ENCODE results near the gene VEPH1.

Gene VEPH1

GRCh38 chr3:157423337-157423736 is 79.9 kb downstream of the VEPH1 start:
- no peak for DNase-seq

- DNase-seq, result no peak
Observed at GRCh38 chr3:157420606-157421130, 82.5 kb downstream of the VEPH1 start.

- DNase-seq, result no peak
Observed at GRCh38 chr3:157418104-157418503, 85.1 kb downstream of the VEPH1 start.

GRCh38 chr3:157417247-157417646 is 86.0 kb downstream of the VEPH1 start:
- DNase-seq, result no peak

- DNase-seq, result no peak
Observed at GRCh38 chr3:157416347-157417087, 86.7 kb downstream of the VEPH1 start.

- no peak for DNase-seq
Observed at GRCh38 chr3:157414861-157415260, 88.4 kb downstream of the VEPH1 start.

- DNase-seq, result no peak
Observed at GRCh38 chr3:157412323-157412855, 90.8 kb downstream of the VEPH1 start.

GRCh38 chr3:157410945-157411344 is 92.3 kb downstream of the VEPH1 start:
- DNase-seq, result no peak

GRCh38 chr3:157409516-157409915 is 93.7 kb downstream of the VEPH1 start:
- no peak for DNase-seq

- no peak for DNase-seq
Observed at GRCh38 chr3:157408499-157409149, 94.6 kb downstream of the VEPH1 start.

GRCh38 chr3:157407769-157408168 is 95.4 kb downstream of the VEPH1 start:
- no peak for DNase-seq

- DNase-seq, result no peak
Observed at GRCh38 chr3:157406394-157406793, 96.8 kb downstream of the VEPH1 start.

- DNase-seq, result no peak
Observed at GRCh38 chr3:157405457-157405856, 97.8 kb downstream of the VEPH1 start.

GRCh38 chr3:157404381-157404780 is 98.8 kb downstream of the VEPH1 start:
- no peak for DNase-seq

GRCh38 chr3:157398598-157398997 is 104.6 kb downstream of the VEPH1 start:
- DNase-seq, result no peak

GRCh38 chr3:157394411-157394810 is 108.8 kb downstream of the VEPH1 start:
- no peak for DNase-seq

- DNase-seq, result no peak
Observed at GRCh38 chr3:157393113-157393512, 110.1 kb downstream of the VEPH1 start.

- DNase-seq, result no peak
Observed at GRCh38 chr3:157392104-157392503, 111.1 kb downstream of the VEPH1 start.

- DNase-seq, result no peak
Observed at GRCh38 chr3:157390713-157391515, 112.3 kb downstream of the VEPH1 start.

- DNase-seq, result no peak
Observed at GRCh38 chr3:157388976-157389375, 114.2 kb downstream of the VEPH1 start.

GRCh38 chr3:157387708-157388435 is 115.3 kb downstream of the VEPH1 start:
- no peak for DNase-seq

GRCh38 chr3:157384491-157384890 is 118.7 kb downstream of the VEPH1 start:
- no peak for DNase-seq

- DNase-seq, result no peak
Observed at GRCh38 chr3:157384031-157384430, 119.2 kb downstream of the VEPH1 start.

All from NCI-H1436 treated with DMSO at 0.1 percent for 48 hours (cell line).